ENCODE results near the gene ARID1A.
"Not testable (repeated sequence)": the region's sequence is repeated elsewhere in the genome, so short reads cannot be mapped to it uniquely, and the experiment has no call there.

Gene ARID1A

DNA sequence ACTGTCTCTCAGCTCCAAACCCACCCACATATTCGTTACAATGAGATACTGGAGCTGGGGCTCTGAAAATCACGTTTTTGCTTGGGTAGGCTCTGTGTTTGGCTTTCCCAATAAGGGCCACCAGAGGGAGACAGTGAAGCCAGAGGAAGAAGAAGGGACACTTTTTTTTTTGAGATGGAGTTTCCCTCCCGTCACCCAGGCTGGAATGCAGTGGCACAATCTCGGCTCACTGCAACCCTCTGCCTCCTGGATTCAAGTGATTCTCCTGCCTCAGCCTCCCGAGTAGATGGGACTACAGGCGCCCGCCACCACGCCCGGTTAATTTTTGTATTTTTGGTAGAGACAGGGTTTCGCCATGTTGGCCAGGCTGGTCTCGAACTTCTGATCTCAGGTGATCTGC, 114.3 kb downstream of the ARID1A start:
- TF ChIP-seq, protein P1, sequence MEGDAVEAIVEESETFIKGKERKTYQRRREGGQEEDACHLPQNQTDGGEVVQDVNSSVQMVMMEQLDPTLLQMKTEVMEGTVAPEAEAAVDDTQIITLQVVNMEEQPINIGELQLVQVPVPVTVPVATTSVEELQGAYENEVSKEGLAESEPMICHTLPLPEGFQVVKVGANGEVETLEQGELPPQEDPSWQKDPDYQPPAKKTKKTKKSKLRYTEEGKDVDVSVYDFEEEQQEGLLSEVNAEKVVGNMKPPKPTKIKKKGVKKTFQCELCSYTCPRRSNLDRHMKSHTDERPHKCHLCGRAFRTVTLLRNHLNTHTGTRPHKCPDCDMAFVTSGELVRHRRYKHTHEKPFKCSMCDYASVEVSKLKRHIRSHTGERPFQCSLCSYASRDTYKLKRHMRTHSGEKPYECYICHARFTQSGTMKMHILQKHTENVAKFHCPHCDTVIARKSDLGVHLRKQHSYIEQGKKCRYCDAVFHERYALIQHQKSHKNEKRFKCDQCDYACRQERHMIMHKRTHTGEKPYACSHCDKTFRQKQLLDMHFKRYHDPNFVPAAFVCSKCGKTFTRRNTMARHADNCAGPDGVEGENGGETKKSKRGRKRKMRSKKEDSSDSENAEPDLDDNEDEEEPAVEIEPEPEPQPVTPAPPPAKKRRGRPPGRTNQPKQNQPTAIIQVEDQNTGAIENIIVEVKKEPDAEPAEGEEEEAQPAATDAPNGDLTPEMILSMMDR (IDR thresholded peaks at IDR 0.05; ENCODE audit: control extremely low read depth, extremely low read depth, low read depth, missing control alignments), result peak; percentile 73
- DNase-seq (ENCODE audit: extremely low spot score), result peak; percentile 79
- POLR2A ChIA-PET, result not testable (repeated sequence)
- CTCF ChIA-PET, result interaction anchor here (0.8 to 5.4 kb wide), 24 partner anchors 10 to 273 kb away, joined by 3 to 51 read pairs (median 8); partner anchors contain the start of genes GPATCH3, PIGV, SFN and ZDHHC18

DNA sequence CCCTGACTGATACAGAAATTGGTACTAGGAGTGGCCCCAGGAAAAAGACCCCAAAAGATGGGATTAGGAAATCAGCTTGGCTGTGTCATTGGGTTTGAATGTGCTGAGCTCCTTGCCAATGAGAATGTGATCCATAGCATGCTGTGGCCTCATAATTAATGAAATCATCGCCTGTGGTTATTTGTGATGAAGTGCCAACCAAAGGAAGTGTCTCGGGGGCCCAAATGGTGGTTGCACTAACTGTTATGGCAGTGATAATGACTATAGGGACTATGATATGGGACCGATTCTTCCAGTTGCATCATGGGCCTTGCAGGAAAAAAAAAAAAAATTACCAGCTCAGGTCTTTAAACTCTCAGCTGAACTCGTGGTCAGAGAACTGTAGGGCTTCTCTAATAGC, 115.2 kb downstream of the ARID1A start:
- no peak for DNase-seq (ENCODE audit: extremely low spot score)
- ChIA-PET CTCF (interaction anchor here (0.7 to 5.4 kb wide), 25 partner anchors 9 to 274 kb away, joined by 3 to 51 read pairs (median 7); partner anchors contain the start of genes GPATCH3, GPN2, PIGV and SFN), POLR2A (no interaction called here)
- TF ChIP-seq, protein P1 (IDR thresholded peaks at IDR 0.05; ENCODE audit: control extremely low read depth, extremely low read depth, low read depth, missing control alignments), result no peak

DNA sequence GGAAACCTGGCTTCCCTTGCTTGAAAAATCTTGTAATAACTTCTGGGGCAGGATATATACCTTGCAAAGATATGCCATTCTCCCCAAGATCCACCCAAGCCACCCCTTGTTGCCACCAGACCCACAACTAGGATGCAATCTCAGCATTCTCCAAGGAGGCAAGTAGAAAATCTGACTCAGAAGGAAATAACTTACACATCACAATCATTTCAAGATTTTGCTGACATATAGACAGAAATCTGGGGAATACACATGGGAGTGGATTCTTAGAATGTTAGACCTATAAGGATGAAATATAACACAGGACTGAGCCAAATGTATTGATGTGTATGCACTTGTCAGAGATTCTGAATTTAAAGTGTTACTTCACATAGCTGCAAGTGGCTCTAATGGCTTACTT, 115.9 kb downstream of the ARID1A start:
- DNase-seq (ENCODE audit: extremely low spot score), result no peak
- TF ChIP-seq, protein P1 (IDR thresholded peaks at IDR 0.05; ENCODE audit: control extremely low read depth, extremely low read depth, low read depth, missing control alignments), result no peak
- ChIA-PET POLR2A (interaction anchor here (0.7 kb wide), 1 partner anchor 54 kb away, joined by 3 read pairs; no protein-coding TSS in a partner anchor), CTCF (interaction anchor here (1.2 to 5.4 kb wide), 14 partner anchors 9 to 274 kb away, joined by 3 to 51 read pairs (median 22); partner anchors contain the start of genes GPN2, PIGV, SFN and ZDHHC18)

DNA sequence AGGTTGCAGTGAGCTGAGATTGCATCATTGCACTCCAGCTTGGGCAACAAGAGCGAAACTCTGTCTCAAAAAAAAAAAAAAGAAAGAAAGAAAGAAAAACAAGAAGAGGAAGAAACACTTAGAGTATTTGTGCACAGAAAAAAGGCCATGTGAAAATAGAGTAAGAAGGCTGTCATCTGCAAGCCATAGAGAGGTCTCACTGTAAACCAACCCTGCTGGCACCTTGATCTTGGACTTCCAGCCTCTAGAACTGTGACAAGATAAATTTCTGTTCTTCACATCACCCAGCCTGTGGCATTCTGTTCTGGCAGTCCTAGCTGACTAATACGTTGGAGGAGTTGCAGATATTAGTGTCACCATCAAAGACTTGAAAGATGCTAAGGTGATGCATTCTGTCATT, 118.6 kb downstream of the ARID1A start:
- ChIA-PET CTCF (interaction anchor here (1.9 kb wide), 1 partner anchor 18 kb away, joined by 7 read pairs; no protein-coding TSS in a partner anchor), POLR2A (no interaction called here)
- TF ChIP-seq, protein P1 (IDR thresholded peaks at IDR 0.05; ENCODE audit: control extremely low read depth, extremely low read depth, low read depth, missing control alignments), result no peak
- no peak for DNase-seq (ENCODE audit: extremely low spot score)

DNA sequence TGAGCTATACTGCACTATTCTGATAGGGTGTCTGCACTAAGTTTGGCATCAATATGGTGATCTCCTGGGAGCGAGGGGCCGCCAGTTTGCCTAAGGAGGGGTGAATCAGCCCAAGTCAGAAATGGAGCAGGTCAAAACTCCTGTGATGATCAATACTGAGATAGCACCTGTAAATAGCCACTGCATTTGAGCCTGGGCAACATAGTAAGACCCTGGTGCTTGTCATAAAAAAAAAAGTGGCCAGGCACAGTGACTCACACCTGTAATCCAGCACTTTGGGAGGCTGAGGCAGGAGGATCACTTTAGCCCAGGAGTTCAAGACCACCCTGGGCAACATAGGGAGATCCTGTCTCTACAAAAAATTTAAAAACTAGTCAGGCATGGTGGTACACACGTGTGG, 119.1 kb downstream of the ARID1A start:
- POLR2A ChIA-PET, result no interaction called here
- DNase-seq (ENCODE audit: extremely low spot score), result no peak
- TF ChIP-seq, protein P1 (IDR thresholded peaks at IDR 0.05; ENCODE audit: control extremely low read depth, extremely low read depth, low read depth, missing control alignments), result no peak
- CTCF ChIA-PET, result interaction anchor here (1.6 to 1.9 kb wide), 2 partner anchors 11 to 18 kb away, joined by 4 to 7 read pairs; partner anchors contain the start of gene ZDHHC18

DNA sequence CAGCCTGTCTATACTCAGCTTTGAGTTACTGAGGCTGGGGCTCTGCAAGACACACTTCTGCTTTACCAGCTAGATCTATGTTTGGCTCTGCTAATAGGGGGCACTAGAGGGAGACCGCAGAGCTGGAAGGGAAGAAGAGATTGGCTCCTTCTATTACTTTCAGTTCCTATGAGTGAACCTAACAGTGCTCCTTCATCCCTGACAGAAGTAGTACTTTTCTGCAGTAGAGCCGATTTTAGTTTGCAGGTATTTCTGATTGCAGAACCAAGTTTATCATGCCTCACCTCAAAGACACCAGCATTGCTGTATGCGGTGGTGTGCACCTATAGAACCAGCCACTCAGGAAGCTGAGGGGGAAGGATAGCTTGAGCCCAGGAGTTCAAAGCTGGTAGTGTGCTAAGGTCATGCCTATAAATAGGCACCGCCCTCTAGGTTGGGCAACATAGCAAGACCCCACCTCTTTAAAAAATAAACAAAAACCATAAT, 125.0 kb downstream of the ARID1A start:
- POLR2A ChIA-PET, result interaction anchor here (0.5 to 1.0 kb wide), 2 partner anchors 44 to 100 kb away, joined by 3 read pairs; no protein-coding TSS in a partner anchor
- CTCF ChIA-PET, result interaction anchor here (0.7 to 3.0 kb wide), 24 partner anchors 10 to 219 kb away, joined by 3 to 51 read pairs (median 5); partner anchors contain the start of gene GPN2
- TF ChIP-seq, protein P1 (IDR thresholded peaks at IDR 0.05; ENCODE audit: control extremely low read depth, extremely low read depth, low read depth, missing control alignments), result peak; percentile 52
- peak; percentile 80 for DNase-seq (ENCODE audit: extremely low spot score)

All from GM10248 (cell line).